ENCODE measurements around the gene PODNL1.

GRCh38 chr19:13918726-13919411, 19.3 kb downstream of the PODNL1 start:
- no peak for TF ChIP-seq TAF1 (IDR thresholded peaks at IDR 0.05; ENCODE audit: low read depth, low read length)
- TF ChIP-seq POLR2AphosphoS5 (IDR thresholded peaks at IDR 0.05; ENCODE audit: low read depth, low read length), result no peak
- TF ChIP-seq POLR2A (IDR thresholded peaks at IDR 0.05; ENCODE audit: low read depth, low read length), result no peak

Data from GM12891 (cell line).